Hepatocyte (in vitro differentiated cells): ENCODE measurements around the gene DBF4B.

Experiments used
- EZH2 ChIP-seq: fragments of 200-600 bp; sonication (generic); IDR thresholded peaks from 2 replicates; pipeline ENCODE4 v1.6.1; 2016; ENCODE audit warnings: antibody characterized with exemption, mild to moderate bottlenecking, borderline replicate concordance
- EZH2phosphoT487 ChIP-seq: fragments of 200-600 bp; sonication (generic); IDR thresholded peaks from one replicate; pipeline ENCODE4 v1.6.1; 2018; ENCODE audit warnings: antibody characterized with exemption, mild to moderate bottlenecking, low read depth, moderate library complexity; ENCODE audit not compliant: unreplicated experiment, severe bottlenecking
- TF ChIP-seq, protein P1 (sequence below): fragments of 200-600 bp; sonication (generic); IDR thresholded peaks from 2 replicates; pipeline ENCODE4 v1.5.1; 2016; ENCODE audit warnings: antibody characterized with exemption, mild to moderate bottlenecking; ENCODE audit not compliant: poor library complexity

- TF ChIP-seq, protein P1, sequence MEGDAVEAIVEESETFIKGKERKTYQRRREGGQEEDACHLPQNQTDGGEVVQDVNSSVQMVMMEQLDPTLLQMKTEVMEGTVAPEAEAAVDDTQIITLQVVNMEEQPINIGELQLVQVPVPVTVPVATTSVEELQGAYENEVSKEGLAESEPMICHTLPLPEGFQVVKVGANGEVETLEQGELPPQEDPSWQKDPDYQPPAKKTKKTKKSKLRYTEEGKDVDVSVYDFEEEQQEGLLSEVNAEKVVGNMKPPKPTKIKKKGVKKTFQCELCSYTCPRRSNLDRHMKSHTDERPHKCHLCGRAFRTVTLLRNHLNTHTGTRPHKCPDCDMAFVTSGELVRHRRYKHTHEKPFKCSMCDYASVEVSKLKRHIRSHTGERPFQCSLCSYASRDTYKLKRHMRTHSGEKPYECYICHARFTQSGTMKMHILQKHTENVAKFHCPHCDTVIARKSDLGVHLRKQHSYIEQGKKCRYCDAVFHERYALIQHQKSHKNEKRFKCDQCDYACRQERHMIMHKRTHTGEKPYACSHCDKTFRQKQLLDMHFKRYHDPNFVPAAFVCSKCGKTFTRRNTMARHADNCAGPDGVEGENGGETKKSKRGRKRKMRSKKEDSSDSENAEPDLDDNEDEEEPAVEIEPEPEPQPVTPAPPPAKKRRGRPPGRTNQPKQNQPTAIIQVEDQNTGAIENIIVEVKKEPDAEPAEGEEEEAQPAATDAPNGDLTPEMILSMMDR = no peak
- TF ChIP-seq EZH2 = no peak
- TF ChIP-seq EZH2phosphoT487 = no peak
Observed at GRCh38 chr17:44757918-44758413, 49.5 kb downstream of the DBF4B start.
